ENCODE data around the gene S100A3.

DNA sequence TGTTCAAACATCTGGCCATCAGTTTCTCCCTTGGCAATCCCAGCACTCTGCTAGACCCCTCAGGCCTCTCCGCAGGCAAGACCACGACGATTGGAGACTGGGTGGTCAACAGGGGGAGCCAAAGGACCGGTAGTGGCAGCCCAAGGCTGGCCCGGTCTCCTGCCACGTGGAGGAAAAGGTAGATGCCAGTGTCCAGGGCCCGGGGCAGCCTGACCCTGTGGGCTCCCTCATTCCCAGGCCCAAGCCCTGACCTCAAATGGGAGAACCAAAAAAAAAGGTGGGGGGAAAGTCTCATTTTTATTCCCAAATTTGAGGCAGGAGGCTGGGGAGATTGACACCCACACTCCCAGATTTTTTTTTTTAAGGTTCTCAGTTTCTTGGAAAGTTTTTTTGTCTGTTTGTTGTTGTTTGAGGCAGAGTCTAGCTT lies 38.1 kb downstream of the S100A3 start:
- TF ChIP-seq CTCF (IDR thresholded peaks at IDR 0.05; ENCODE audit: low read length) (peak; percentile 96), EZH2 (IDR thresholded peaks at IDR 0.05; ENCODE audit: borderline replicate concordance, low read length) (no peak)
